Measurements from ENCODE around the gene NR2E3.
A peak's percentile ranks its signal among the peaks of the same experiment; 100 is the strongest.

The NR2E3 gene

DNA sequence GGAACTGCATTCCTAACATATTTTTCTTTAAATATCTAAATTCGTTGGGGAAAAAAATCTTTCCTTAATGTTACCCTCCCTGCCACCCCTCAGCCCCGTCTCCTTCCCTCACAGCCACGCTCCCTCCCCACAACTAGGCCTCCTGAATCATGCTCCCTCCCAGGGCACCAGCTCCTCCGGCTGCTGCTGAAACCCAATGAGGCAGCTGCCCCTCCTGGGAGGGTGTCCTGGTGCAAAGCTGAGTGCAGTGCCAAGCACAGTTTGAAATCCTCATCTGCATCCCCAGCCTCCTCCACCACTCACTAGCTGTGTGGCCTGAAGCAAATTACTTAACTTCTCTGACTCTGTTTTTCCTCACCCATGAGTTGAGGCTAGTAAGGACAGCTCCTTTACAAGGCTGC, 2.7 kb upstream of the NR2E3 start:
- H3K4me3 ChIP-seq (replicated peaks in 1 of 2; ENCODE audit: low read depth in 2 of 2, low read length in 2 of 2) = no peak overlapping the region
- peak; percentile 42 to 47 for DNase-seq (ENCODE audit: low read depth in 2 of 2)
- TF ChIP-seq, protein P1, sequence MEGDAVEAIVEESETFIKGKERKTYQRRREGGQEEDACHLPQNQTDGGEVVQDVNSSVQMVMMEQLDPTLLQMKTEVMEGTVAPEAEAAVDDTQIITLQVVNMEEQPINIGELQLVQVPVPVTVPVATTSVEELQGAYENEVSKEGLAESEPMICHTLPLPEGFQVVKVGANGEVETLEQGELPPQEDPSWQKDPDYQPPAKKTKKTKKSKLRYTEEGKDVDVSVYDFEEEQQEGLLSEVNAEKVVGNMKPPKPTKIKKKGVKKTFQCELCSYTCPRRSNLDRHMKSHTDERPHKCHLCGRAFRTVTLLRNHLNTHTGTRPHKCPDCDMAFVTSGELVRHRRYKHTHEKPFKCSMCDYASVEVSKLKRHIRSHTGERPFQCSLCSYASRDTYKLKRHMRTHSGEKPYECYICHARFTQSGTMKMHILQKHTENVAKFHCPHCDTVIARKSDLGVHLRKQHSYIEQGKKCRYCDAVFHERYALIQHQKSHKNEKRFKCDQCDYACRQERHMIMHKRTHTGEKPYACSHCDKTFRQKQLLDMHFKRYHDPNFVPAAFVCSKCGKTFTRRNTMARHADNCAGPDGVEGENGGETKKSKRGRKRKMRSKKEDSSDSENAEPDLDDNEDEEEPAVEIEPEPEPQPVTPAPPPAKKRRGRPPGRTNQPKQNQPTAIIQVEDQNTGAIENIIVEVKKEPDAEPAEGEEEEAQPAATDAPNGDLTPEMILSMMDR (IDR thresholded peaks at IDR 0.05; ENCODE audit: low read depth, low read length) = no peak

DNA sequence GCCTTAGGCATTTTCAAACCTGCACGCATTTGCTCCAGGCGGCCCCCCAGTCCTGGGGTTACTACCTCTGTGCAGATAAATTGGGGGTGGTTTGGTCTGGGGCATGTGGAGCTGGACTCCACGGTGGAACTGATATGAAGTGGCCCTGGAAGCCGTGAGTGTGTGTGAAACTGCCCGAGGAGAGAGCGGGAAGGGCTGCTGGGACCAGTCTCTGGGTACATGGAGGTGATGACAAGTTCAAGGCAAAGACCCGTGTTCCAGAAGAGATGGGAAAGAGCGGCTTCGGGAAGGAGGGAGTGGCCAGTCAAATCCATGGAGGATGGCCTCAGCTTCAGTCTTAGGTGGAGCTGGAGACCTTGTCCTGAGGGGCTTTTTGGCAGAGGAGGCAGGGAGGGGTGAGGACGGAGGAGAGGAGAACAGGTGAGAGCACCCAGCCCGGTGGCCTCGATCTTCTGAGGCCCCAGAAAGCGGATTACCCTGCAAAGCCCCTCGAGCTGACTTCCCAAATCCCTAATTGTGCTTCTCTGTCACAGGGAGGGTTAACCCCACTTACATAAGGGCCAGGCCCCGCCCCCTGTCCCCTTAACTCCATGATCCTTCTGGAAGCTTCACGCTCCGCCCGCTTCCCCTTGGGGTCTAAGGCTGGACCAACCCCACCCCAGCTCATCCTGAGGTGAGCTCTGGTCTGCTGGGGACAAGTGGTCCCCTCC, 1.9 kb upstream of the NR2E3 start:
- no peak overlapping the region for H3K4me3 ChIP-seq (replicated peaks in 1 of 2; ENCODE audit: low read depth in 2 of 2, low read length in 2 of 2)
- DNase-seq (ENCODE audit: low read depth in 2 of 2) = no peak
- TF ChIP-seq, protein P1 (IDR thresholded peaks at IDR 0.05; ENCODE audit: low read depth, low read length) = no peak

DNA sequence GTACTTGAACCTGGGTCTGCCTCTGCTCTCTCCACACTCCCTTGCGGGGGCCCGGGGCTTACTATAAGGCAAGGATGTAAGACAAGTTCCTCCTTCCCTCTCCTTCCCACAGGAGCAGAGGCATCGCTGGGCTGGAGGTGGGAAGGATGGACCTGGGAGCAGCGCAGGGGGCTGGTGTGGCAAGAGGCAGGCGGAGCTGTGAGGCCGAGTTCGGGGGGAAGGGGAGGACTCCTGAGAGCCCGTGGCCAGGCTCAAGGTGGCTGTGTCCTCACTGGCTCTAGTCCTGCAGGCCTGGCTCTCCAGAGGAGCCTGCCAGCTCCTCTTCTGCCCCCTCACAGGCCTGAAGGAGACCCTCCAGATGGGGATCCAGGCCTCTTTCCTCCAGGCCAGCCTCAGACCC, 1.0 kb upstream of the NR2E3 start:
- no peak for DNase-seq (ENCODE audit: low read depth in 2 of 2)
- H3K4me3 ChIP-seq (replicated peaks in 1 of 2; ENCODE audit: low read depth in 2 of 2, low read length in 2 of 2) = no peak overlapping the region
- TF ChIP-seq, protein P1 (IDR thresholded peaks at IDR 0.05; ENCODE audit: low read depth, low read length) = no peak

DNA sequence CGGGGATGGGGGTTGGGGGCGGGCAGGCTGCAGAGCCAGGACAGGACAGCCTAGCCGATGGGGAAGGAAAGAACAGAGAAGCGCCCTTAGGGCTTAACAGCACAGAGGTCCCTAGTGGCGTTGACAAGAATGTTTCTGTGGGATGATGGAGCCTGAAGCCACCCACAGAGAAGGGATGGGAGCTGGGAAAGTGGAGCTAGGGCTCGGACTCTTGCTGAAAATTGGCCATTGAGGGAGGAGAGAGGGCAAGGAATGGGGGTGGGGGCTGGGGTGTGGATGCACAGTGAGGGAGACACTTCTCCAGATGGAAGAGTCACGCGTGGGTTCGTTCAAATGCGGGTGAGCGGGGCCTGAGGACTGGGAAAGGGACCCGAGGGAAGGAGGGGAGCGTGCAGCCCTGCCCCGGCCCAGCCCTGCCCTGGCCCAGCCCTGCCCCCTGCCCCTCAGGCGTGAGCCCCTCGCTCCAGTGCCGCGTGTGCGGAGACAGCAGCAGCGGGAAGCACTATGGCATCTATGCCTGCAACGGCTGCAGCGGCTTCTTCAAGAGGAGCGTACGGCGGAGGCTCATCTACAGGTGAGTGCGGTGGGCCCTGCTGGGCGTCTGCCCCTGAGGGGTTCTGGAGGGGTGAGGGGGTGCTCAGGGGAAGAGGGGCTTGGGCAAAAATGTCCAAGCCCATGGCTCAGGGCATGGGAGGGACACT, 832 bp downstream of the NR2E3 start:
- no peak for DNase-seq (ENCODE audit: low read depth in 2 of 2)
- no peak overlapping the region for H3K4me3 ChIP-seq (replicated peaks in 1 of 2; ENCODE audit: low read depth in 2 of 2, low read length in 2 of 2)
- TF ChIP-seq, protein P1 (IDR thresholded peaks at IDR 0.05; ENCODE audit: low read depth, low read length) = no peak

DNA sequence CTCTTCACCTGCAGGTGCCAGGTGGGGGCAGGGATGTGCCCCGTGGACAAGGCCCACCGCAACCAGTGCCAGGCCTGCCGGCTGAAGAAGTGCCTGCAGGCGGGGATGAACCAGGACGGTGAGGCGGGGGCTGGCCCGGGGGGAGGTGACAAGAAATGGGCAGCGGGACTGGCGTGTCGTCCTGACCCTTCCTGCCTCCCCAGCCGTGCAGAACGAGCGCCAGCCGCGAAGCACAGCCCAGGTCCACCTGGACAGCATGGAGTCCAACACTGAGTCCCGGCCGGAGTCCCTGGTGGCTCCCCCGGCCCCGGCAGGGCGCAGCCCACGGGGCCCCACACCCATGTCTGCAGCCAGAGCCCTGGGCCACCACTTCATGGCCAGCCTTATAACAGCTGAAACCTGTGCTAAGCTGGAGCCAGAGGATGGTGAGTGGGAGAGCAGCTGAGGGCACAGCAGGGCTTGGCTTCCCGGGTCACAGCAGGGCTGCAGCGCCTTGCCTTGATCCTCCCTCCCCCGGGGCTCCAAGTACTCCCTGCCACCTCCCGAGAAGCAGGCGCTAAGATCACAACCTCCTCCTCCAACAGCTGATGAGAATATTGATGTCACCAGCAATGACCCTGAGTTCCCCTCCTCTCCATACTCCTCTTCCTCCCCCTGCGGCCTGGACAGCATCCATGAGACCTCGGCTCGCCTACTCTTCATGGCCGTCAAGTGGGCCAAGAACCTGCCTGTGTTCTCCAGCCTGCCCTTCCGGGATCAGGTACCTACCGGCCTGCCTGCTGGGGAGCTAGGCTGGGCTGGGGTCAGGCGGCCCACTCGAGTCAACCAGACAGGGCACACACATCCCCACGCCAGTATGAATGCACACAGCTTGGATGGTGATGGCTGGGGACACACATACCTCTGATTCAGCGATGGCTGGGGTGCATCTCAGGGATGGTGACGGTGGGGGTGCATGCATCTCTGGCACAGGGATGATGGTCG, 1.7 kb downstream of the NR2E3 start:
- no peak overlapping the region for H3K4me3 ChIP-seq (replicated peaks in 1 of 2; ENCODE audit: low read depth in 2 of 2, low read length in 2 of 2)
- TF ChIP-seq, protein P1 (IDR thresholded peaks at IDR 0.05; ENCODE audit: low read depth, low read length) = no peak
- DNase-seq (ENCODE audit: low read depth in 2 of 2) = no peak

DNA sequence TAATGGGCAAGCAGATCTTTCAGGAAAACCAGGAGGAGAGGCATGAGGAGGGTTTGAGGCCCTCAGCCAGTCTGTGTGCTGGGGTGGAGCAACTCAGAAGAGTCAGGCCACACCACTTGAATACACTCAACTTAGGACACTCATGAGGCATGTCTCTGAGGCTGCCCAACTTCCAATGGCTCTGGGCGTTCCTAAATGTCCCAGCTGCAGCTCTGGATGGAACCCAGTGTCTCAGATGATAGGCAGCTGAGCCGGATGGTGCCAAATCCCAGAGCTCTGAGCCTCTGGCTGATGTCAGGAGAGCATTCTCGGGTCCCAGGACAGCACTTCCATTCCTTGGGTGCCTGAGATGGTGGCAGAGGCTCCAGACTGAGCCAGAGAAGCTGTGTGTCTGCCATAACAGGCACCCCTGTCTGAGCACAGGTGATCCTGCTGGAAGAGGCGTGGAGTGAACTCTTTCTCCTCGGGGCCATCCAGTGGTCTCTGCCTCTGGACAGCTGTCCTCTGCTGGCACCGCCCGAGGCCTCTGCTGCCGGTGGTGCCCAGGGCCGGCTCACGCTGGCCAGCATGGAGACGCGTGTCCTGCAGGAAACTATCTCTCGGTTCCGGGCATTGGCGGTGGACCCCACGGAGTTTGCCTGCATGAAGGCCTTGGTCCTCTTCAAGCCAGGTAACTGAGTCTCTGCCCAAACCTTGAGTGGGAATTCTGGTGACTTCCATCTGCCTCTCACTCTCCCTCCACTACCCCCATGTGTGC, 2.8 kb downstream of the NR2E3 start:
- TF ChIP-seq, protein P1 (IDR thresholded peaks at IDR 0.05; ENCODE audit: low read depth, low read length) = no peak
- H3K4me3 ChIP-seq (replicated peaks in 1 of 2; ENCODE audit: low read depth in 2 of 2, low read length in 2 of 2) = no peak overlapping the region
- no peak for DNase-seq (ENCODE audit: low read depth in 2 of 2)
